Common myeloid progenitor, CD34-positive (primary cell): Measurements from ENCODE around the gene NOG.

Experiments
- CTCF ChIA-PET: fragments of 350-600 bp; sonication (Branson Sonifier 250); formaldehyde crosslinking; loops from one replicate; lab custom pipeline; 2021; ENCODE audit warnings: antibody characterized with exemption; lab: Charles Lee
- POLR2A ChIA-PET: fragments of 350-600 bp; sonication (Branson Sonifier 250); formaldehyde crosslinking; loops from one replicate; lab custom pipeline; 2021; ENCODE audit warnings: antibody characterized with exemption; lab: Charles Lee
- DNase-seq, 3 donors: peaks; one replicate each; pipeline versions ENCODE4 v3.0.0 to v3.0.0-alpha.2; 2013
- H3K27ac ChIP-seq, 2 experiments: 1 replicate in 1 of 2; 2 replicates in 1 of 2; pipeline ENCODE4 v1.7.0; 2013; ENCODE audit warnings: inconsistent platforms in 2 of 2, low read length in 2 of 2, mild to moderate bottlenecking in 2 of 2, low read depth in 1 of 2, moderate library complexity in 1 of 2; ENCODE audit not compliant: severe bottlenecking in 2 of 2, insufficient read depth in 1 of 2, poor library complexity in 1 of 2
- H3K27me3 ChIP-seq, 5 experiments: replicated peaks in 2 of 5; 1 replicate in 3 of 5; 2 replicates in 2 of 5; pipeline versions ENCODE4 v1.6.1 to v1.7.0; 2013; ENCODE audit warnings: low read length in 4 of 5, mild to moderate bottlenecking in 2 of 5, moderate library complexity in 2 of 5, inconsistent platforms in 1 of 5; ENCODE audit not compliant: insufficient read depth in 5 of 5, control insufficient read depth in 4 of 5
- H3K36me3 ChIP-seq, 4 experiments: 1 replicate in 2 of 4; 2 replicates in 2 of 4; pipeline versions ENCODE4 v1.6.1 to v1.7.0; 2013; ENCODE audit warnings: low read length in 3 of 4, control low read depth in 1 of 4, mild to moderate bottlenecking in 1 of 4; ENCODE audit not compliant: control insufficient read depth in 4 of 4, insufficient read depth in 4 of 4
- H3K4me1 ChIP-seq, 4 experiments: 1 replicate in 3 of 4; 2 replicates in 1 of 4; pipeline versions ENCODE4 v1.6.1 to v1.7.1; 2013; ENCODE audit warnings: low read length in 3 of 4, mild to moderate bottlenecking in 3 of 4, control low read depth in 1 of 4, inconsistent platforms in 1 of 4, moderate library complexity in 1 of 4; ENCODE audit not compliant: control insufficient read depth in 4 of 4, insufficient read depth in 4 of 4; ENCODE audit errors: control extremely low read depth in 1 of 4
- H3K4me3 ChIP-seq, 7 experiments: 1 replicate in 4 of 7; 2 replicates in 3 of 7; pipeline versions ENCODE4 v1.5.1 to v1.7.0; 2013; ENCODE audit warnings: mild to moderate bottlenecking in 7 of 7, low read length in 6 of 7, moderate library complexity in 6 of 7, inconsistent platforms in 2 of 7, low read depth in 2 of 7, control low read depth in 1 of 7; ENCODE audit not compliant: insufficient read depth in 4 of 7, control insufficient read depth in 1 of 7; ENCODE audit errors: extremely low read depth in 1 of 7
- H3K9me3 ChIP-seq, 5 experiments: 1 replicate in 4 of 5; 2 replicates in 1 of 5; pipeline versions ENCODE4 v1.6.1 to v1.7.1; 2013; ENCODE audit warnings: low read length in 4 of 5, mild to moderate bottlenecking in 2 of 5, inconsistent platforms in 1 of 5, low read depth in 1 of 5, moderate library complexity in 1 of 5; ENCODE audit not compliant: control insufficient read depth in 4 of 5, insufficient read depth in 2 of 5; ENCODE audit errors: control extremely low read depth in 1 of 5
- WGBS: methylation state at CpG from one replicate; pipeline ENCODE4 v1.1.5; 2013; ENCODE audit not compliant: insufficient coverage; 5-methylcytosine and 5-hydroxymethylcytosine counted together

Gene NOG

DNA sequence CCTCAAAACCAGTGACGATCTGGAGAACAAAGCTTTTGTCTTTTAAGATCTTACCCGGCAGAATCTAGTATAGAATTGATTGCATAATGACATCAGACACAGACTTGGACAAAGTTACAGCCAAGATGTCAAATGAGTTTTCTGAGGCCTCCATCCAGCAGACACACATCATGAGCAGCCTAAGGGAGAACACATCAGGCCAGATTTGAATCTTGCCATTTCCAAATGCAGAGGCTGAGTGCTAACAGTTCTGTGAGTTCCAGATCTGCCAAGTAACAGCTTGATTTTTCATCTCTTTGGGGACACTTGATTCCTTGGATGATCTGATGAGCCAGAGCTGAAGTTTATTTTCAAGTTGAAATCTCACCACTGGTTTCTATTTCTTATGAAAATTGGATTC, 21.0 kb downstream of the NOG start:
- Histone ChIP-seq H3K4me1 (no peaks in the 10 kb centered on the region), H3K4me3 (no peak overlapping the region), H3K9me3 (no peaks in the 10 kb centered on the region), H3K27ac (no peak overlapping the region), H3K27me3 (no peaks in the 10 kb centered on the region), H3K36me3 (no peaks in the 10 kb centered on the region)
- DNase-seq: no peak
- ChIA-PET CTCF (no interaction called here), POLR2A (no interaction called here)
- 100% methylated on average over 2 of the region's 2 CpGs for WGBS

DNA sequence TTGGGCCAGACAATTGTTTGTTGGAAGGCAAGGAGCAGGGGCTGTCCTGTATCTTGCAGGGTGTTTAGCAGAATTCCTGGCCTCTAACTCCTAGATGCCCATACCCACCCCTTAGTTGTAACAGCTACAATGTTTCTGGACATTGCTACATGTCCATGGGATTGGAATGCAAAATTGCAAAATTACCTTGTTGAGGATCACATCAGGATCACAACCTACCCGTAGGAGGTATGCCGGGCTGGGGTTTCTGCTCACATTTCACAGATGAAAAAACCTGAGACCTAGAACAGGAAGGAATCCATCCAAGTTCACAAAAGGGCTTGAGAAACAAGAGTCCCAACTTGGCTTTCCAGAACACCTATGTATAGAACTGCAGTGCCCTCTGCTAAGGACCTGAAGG, 22.7 kb downstream of the NOG start:
- CTCF ChIA-PET: no interaction called here
- Histone ChIP-seq H3K27ac (no peak overlapping the region), H3K4me1 (no peaks in the 10 kb centered on the region), H3K4me3 (no peak overlapping the region), H3K27me3 (no peaks in the 10 kb centered on the region), H3K9me3 (no peaks in the 10 kb centered on the region), H3K36me3 (no peaks in the 10 kb centered on the region)
- DNase-seq: no peak
- WGBS: 100% methylated on average over 2 of the region's 2 CpGs
- POLR2A ChIA-PET: no interaction called here

DNA sequence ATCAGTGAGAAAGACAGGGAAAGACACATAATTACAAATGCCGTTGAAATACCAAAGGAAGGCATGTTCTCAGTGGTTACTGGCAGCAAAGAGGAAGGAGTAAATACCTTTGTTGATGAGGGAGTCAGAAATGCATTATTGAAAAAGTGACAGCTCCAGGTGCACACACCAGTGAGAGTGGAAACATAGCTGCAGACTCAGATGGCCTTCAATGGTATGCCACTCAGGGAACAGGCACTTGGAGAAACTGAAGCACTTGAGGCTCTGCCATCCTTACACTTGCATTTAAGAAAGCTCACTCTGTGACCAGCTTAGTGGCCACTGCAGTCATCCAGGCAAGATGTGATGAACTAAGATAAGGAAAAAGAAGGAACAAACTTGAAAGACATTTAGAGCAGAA, 29.9 kb downstream of the NOG start:
- no peak overlapping the region for H3K27ac ChIP-seq
- WGBS: 50% methylated on average over 1 of the region's 1 CpG
- POLR2A ChIA-PET: interaction anchor here (1.2 kb wide), 1 partner anchor 19 kb away, joined by 3 read pairs; no protein-coding TSS in a partner anchor
- H3K27me3 ChIP-seq: no peaks in the 10 kb centered on the region
- CTCF ChIA-PET: interaction anchor here (1.0 to 2.2 kb wide), 2 partner anchors 21 to 24 kb away, joined by 3 to 8 read pairs; no protein-coding TSS in a partner anchor
- peak in 1 of 3 donors; percentile 10 for DNase-seq
- H3K36me3 ChIP-seq: no peaks in the 10 kb centered on the region
- H3K4me1 ChIP-seq: peaks cover 0 to 19% (median 8%) of the 10 kb centered on the region in 4 experiments
- H3K9me3 ChIP-seq: no peaks in the 10 kb centered on the region
- no peak overlapping the region for H3K4me3 ChIP-seq

DNA sequence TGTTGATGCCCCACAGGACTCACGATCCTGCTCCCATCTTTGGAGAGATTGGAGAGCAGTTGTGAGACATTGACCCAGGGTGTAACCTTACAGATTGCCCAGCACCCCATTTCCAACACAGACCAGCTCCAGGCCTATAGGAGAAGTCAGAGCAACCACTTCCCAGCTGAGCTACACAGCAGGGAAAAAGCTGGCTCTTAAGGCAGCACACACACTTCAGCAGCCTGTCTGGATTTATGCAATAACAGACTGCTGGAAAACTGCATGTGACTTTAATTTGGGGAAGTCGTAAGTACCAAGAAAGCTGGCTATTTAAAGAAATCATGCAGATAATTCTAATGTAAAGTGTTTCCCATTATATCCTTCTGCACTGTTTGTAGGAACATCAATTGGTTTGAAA, 30.8 kb downstream of the NOG start:
- no CpG with 5 or more reads among the region's 2 CpGs for WGBS
- CTCF ChIA-PET: interaction anchor here (2.2 kb wide), 1 partner anchor 25 kb away, joined by 8 read pairs; no protein-coding TSS in a partner anchor
- H3K27ac ChIP-seq: no peak overlapping the region
- H3K9me3 ChIP-seq: no peaks in the 10 kb centered on the region
- POLR2A ChIA-PET: interaction anchor here (1.2 kb wide), 1 partner anchor 20 kb away, joined by 3 read pairs; no protein-coding TSS in a partner anchor
- H3K4me1 ChIP-seq: peaks cover 0 to 19% (median 8%) of the 10 kb centered on the region in 4 experiments
- no peak overlapping the region for H3K4me3 ChIP-seq
- DNase-seq: peak in 2 of 3 donors; percentile 26 to 33
- no peaks in the 10 kb centered on the region for H3K27me3 ChIP-seq
- H3K36me3 ChIP-seq: no peaks in the 10 kb centered on the region

DNA sequence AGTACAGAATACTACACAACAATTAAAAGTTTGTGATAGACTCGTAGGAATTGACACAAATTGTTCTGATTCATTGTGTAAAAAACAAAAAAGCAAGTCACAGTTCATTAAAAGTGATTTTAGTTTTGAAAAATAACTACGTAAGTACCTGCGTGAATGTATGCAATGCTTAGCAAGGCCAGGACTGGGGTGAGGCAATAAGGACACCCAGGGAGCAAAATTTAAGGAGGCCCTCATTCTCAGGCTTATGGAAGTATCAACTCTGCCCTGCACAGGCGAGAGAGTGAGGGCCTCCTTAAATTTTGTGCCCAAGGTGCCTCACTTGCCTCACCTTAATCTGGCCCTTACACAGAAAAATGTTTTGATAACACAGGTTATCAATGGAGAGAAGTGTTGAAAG, 31.4 kb downstream of the NOG start:
- ChIA-PET POLR2A (no interaction called here), CTCF (interaction anchor here (2.2 kb wide), 1 partner anchor 25 kb away, joined by 8 read pairs; no protein-coding TSS in a partner anchor)
- DNase-seq: no peak
- H3K9me3 ChIP-seq: no peaks in the 10 kb centered on the region
- peaks cover 0 to 19% (median 8%) of the 10 kb centered on the region in 4 experiments for H3K4me1 ChIP-seq
- no peak overlapping the region for H3K27ac ChIP-seq
- no peaks in the 10 kb centered on the region for H3K27me3 ChIP-seq
- no peaks in the 10 kb centered on the region for H3K36me3 ChIP-seq
- no peak overlapping the region for H3K4me3 ChIP-seq
- WGBS: 93% methylated on average over 3 of the region's 4 CpGs

DNA sequence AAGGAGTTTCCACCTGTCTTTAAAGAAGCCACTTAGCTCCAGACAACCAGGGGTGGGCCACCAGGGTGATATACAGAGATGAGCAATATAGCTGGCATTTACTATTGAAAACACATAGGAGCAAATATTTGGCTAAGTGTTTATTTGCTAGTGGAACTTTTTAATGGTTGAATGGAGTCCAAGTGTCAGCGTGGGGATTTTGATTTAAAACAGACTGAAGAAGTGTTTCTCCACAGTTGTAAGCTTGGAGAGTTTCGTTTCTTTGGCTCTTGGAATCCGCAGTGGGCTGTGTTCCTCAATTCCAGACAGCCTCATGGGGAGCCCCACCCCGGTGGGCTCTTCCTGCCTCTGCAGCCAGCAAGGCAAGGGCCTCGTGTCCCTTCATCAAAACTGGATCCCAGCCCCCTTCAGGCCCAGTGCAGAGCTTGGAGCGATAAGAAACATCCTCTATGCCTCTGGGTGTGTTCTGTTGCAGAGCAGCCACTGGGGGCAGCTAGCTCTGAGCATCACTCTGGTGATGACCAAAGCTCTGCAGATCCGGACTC, 36.1 kb downstream of the NOG start:
- peak; percentile 25 to 57 (median 56) for DNase-seq
- ChIA-PET CTCF (interaction anchor here (0.5 to 1.5 kb wide), 7 partner anchors 9 to 128 kb away, joined by 3 to 5 read pairs (median 3); no protein-coding TSS in a partner anchor), POLR2A (interaction anchor here (1.8 kb wide), 1 partner anchor 9 kb away, joined by 4 read pairs; no protein-coding TSS in a partner anchor)
- H3K27me3 ChIP-seq: no peaks in the 10 kb centered on the region
- no peaks in the 10 kb centered on the region for H3K9me3 ChIP-seq
- H3K4me1 ChIP-seq: peaks cover 0 to under 1% (median 0%) of the 10 kb centered on the region in 4 experiments
- 58% methylated on average over 6 of the region's 7 CpGs for WGBS
- H3K36me3 ChIP-seq: no peaks in the 10 kb centered on the region
- no peak overlapping the region for H3K27ac ChIP-seq
- no peak overlapping the region for H3K4me3 ChIP-seq

DNA sequence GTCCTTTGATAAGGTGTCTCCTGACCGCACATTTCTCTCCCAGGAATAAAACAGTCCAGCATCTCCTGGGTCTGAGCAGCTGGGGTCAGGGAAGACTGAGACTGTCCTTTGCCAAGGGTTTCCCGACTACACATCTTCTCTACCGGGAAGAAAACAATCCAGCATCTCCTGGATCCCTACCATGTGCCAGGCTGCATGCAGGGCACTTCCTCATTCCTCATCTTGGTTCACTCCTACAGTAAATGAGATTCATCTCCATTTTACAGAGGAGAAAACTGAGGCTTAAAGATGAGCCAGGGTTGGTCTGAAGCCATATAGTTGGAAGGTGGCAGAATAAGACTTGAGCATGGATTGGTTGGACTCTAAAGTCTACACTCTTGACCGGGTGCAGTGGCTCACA, 36.7 kb downstream of the NOG start:
- Histone ChIP-seq H3K9me3 (no peaks in the 10 kb centered on the region), H3K4me3 (no peak overlapping the region), H3K36me3 (no peaks in the 10 kb centered on the region), H3K27me3 (no peaks in the 10 kb centered on the region), H3K4me1 (no peaks in the 10 kb centered on the region), H3K27ac (no peak overlapping the region)
- no peak for DNase-seq
- POLR2A ChIA-PET: interaction anchor here (1.8 kb wide), 1 partner anchor 9 kb away, joined by 4 read pairs; no protein-coding TSS in a partner anchor
- 96% methylated on average over 2 of the region's 4 CpGs for WGBS
- CTCF ChIA-PET: interaction anchor here (0.7 to 1.5 kb wide), 5 partner anchors 8 to 129 kb away, joined by 3 to 5 read pairs (median 3); no protein-coding TSS in a partner anchor
